Central memory CD4-positive, alpha-beta T cell (primary cell): ENCODE measurements around the gene NR2F1-AS1.

Experiments used
- DNase-seq: peaks from one replicate; pipeline ENCODE4 v3.0.0; 2022

NR2F1-AS1 gene

GRCh38 chr5:93603078-93603792, 22.2 kb upstream of the NR2F1-AS1 start:
- no peak for DNase-seq

GRCh38 chr5:93602241-93603077, 21.4 kb upstream of the NR2F1-AS1 start:
- no peak for DNase-seq

- no peak for DNase-seq
These were observed 20.8 kb upstream of the NR2F1-AS1 start for GRCh38 chr5:93601802-93602155.

- DNase-seq = no peak
These were observed 20.2 kb upstream of the NR2F1-AS1 start for GRCh38 chr5:93601071-93601801.

- no peak for DNase-seq
These were observed 19.5 kb upstream of the NR2F1-AS1 start for GRCh38 chr5:93600409-93601070.

GRCh38 chr5:93599399-93600120, 18.5 kb upstream of the NR2F1-AS1 start:
- no peak for DNase-seq

GRCh38 chr5:93599001-93599379, 18.0 kb upstream of the NR2F1-AS1 start:
- no peak for DNase-seq

- no peak for DNase-seq
These were observed 17.3 kb upstream of the NR2F1-AS1 start for GRCh38 chr5:93598091-93599000.

GRCh38 chr5:93596676-93597490, 15.9 kb upstream of the NR2F1-AS1 start:
- no peak for DNase-seq

- no peak for DNase-seq
These were observed 15.3 kb upstream of the NR2F1-AS1 start for GRCh38 chr5:93596310-93596675.

GRCh38 chr5:93595420-93596147, 14.6 kb upstream of the NR2F1-AS1 start:
- no peak for DNase-seq

GRCh38 chr5:93594591-93595419, 13.8 kb upstream of the NR2F1-AS1 start:
- DNase-seq = no peak

- no peak for DNase-seq
These were observed 12.6 kb upstream of the NR2F1-AS1 start for GRCh38 chr5:93593476-93594131.

GRCh38 chr5:93592883-93593282, 11.9 kb upstream of the NR2F1-AS1 start:
- no peak for DNase-seq

- DNase-seq = no peak
These were observed 10.4 kb upstream of the NR2F1-AS1 start for GRCh38 chr5:93591323-93591945.

- DNase-seq = no peak
These were observed 9.5 kb upstream of the NR2F1-AS1 start for GRCh38 chr5:93590493-93590892.

GRCh38 chr5:93589829-93590215, 8.8 kb upstream of the NR2F1-AS1 start:
- no peak for DNase-seq
